Neural cell (in vitro differentiated cells): ENCODE data around the gene UMODL1.

Experiments used
- EZH2 ChIP-seq: fragments of 200-600, 300-800 bp; shearing (Covaris generic), sonication (generic); IDR thresholded peaks from 2 replicates; pipeline ENCODE4 v1.6.1; 2014; ENCODE audit warnings: antibody characterized with exemption, low read length, borderline replicate concordance, mild to moderate bottlenecking; ENCODE audit not compliant: insufficient read depth, poor library complexity, severe bottlenecking
- RAD21 ChIP-seq: fragments of 450-650 bp; conservative IDR thresholded peaks from 2 replicates; pipeline ENCODE4 v1.6.1; 2014; ENCODE audit warnings: antibody characterized with exemption, mild to moderate bottlenecking, moderate library complexity
- TF ChIP-seq, protein P1 (sequence below): IDR thresholded peaks from 2 replicates; pipeline ENCODE4 v1.6.1; 2012; ENCODE audit warnings: borderline replicate concordance
- TF ChIP-seq, protein P2 (sequence below): fragments of 450-650 bp; IDR thresholded peaks from 2 replicates; pipeline ENCODE4 v1.5.1; 2014; ENCODE audit warnings: antibody characterized with exemption, mild to moderate bottlenecking, moderate library complexity; ENCODE audit not compliant: poor library complexity, severe bottlenecking

DNA sequence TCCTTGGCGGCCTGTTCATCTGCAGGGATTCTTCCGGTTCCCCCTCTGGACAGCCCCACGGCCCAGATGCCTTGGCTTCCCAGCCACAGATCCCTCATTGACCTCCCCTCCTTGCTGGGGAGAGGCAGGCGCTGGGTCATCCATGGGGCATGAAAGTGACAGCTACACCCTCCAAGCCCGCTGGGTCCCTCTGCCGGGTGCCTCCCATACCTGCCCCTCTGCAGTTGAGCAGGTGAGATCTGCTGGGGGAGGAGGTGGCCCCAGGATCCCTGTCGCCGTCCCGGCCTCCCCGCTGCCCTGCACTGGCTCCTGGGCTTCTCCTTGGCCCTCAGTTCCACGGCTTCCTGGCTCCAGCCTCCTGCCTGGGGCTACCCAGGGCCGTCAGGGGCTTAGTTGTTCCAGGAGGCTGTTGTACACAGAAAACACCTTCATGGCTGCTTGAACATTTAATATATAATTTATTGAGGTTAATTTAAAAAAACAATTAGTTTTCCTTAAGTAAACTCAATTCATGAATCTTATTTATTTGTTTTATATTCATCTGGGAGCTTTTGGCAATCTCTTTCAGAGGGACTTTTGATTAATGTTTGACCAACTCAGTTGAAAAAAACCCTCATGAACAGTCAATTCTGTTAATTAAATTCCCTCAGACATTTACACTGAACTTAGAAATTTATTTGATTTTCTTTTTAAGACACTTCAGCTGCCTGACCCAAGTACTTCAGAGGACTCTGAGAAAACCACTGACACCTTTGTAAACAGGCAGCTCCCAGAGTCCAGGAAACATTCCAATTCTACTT is 80.2 kb downstream of the UMODL1 start:
- TF ChIP-seq, protein P1, sequence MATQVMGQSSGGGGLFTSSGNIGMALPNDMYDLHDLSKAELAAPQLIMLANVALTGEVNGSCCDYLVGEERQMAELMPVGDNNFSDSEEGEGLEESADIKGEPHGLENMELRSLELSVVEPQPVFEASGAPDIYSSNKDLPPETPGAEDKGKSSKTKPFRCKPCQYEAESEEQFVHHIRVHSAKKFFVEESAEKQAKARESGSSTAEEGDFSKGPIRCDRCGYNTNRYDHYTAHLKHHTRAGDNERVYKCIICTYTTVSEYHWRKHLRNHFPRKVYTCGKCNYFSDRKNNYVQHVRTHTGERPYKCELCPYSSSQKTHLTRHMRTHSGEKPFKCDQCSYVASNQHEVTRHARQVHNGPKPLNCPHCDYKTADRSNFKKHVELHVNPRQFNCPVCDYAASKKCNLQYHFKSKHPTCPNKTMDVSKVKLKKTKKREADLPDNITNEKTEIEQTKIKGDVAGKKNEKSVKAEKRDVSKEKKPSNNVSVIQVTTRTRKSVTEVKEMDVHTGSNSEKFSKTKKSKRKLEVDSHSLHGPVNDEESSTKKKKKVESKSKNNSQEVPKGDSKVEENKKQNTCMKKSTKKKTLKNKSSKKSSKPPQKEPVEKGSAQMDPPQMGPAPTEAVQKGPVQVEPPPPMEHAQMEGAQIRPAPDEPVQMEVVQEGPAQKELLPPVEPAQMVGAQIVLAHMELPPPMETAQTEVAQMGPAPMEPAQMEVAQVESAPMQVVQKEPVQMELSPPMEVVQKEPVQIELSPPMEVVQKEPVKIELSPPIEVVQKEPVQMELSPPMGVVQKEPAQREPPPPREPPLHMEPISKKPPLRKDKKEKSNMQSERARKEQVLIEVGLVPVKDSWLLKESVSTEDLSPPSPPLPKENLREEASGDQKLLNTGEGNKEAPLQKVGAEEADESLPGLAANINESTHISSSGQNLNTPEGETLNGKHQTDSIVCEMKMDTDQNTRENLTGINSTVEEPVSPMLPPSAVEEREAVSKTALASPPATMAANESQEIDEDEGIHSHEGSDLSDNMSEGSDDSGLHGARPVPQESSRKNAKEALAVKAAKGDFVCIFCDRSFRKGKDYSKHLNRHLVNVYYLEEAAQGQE, result no peak
- TF ChIP-seq, protein P2, sequence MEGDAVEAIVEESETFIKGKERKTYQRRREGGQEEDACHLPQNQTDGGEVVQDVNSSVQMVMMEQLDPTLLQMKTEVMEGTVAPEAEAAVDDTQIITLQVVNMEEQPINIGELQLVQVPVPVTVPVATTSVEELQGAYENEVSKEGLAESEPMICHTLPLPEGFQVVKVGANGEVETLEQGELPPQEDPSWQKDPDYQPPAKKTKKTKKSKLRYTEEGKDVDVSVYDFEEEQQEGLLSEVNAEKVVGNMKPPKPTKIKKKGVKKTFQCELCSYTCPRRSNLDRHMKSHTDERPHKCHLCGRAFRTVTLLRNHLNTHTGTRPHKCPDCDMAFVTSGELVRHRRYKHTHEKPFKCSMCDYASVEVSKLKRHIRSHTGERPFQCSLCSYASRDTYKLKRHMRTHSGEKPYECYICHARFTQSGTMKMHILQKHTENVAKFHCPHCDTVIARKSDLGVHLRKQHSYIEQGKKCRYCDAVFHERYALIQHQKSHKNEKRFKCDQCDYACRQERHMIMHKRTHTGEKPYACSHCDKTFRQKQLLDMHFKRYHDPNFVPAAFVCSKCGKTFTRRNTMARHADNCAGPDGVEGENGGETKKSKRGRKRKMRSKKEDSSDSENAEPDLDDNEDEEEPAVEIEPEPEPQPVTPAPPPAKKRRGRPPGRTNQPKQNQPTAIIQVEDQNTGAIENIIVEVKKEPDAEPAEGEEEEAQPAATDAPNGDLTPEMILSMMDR, result no peak
- TF ChIP-seq RAD21 (no peak), EZH2 (no peak)
